Astrocyte (in vitro differentiated cells and primary cell): ENCODE results near the gene TMIGD2. TPM values are rescaled to one million over a fixed set of nuclear protein-coding genes. Genes with fewer than 3 reads are reported as not detected.

ENCODE experiments used
- total RNA-seq: library from RNA; stranded (reverse); gene quantifications from 2 replicates; pipeline ENCODE4 v1.2.1, GENCODE V29; 2021

The TMIGD2 gene
- total RNA-seq, 1 donor from 2014 or later: not detected

Other genes starting within 250 kb of the TMIGD2 start
- gene ZBTB7A, start 235.5 kb downstream of the TMIGD2 start, total RNA-seq: 24.3 and 26.9 TPM in 2 replicates
- 184 and 190 TPM in 2 replicates for gene MAP2K2, start 178.3 kb downstream of the TMIGD2 start, total RNA-seq
- gene CREB3L3, start 148.8 kb downstream of the TMIGD2 start, total RNA-seq: not detected in 2 replicates
- 26.0 and 29.2 TPM in 2 replicates for gene SIRT6, start 119.8 kb downstream of the TMIGD2 start, total RNA-seq
- 0.73 and 1.4 TPM in 2 replicates for gene ANKRD24, start 119.7 kb downstream of the TMIGD2 start, total RNA-seq
- 5.4 and 5.5 TPM in 2 replicates for gene EBI3, start 72.9 kb downstream of the TMIGD2 start, total RNA-seq
- gene YJU2, start 55.3 kb downstream of the TMIGD2 start, total RNA-seq: 12.5 and 14.0 TPM in 2 replicates
- 0.62 and 0.79 TPM in 2 replicates for gene SHD, start 23.1 kb downstream of the TMIGD2 start, total RNA-seq
- 15.0 and 15.1 TPM in 2 replicates for gene FSD1, start 2.2 kb upstream of the TMIGD2 start, total RNA-seq
- 1.8 and 5.3 TPM in 2 replicates for gene STAP2, start 36.4 kb upstream of the TMIGD2 start, total RNA-seq
- 10.3 and 14.7 TPM in 2 replicates for gene MPND, start 41.2 kb upstream of the TMIGD2 start, total RNA-seq
- gene SH3GL1, start 98.2 kb upstream of the TMIGD2 start, total RNA-seq: 101 and 102 TPM in 2 replicates
- 7.2 and 8.5 TPM in 2 replicates for gene CHAF1A, start 100.3 kb upstream of the TMIGD2 start, total RNA-seq
- 61.0 and 63.6 TPM in 2 replicates for gene UBXN6, start 155.4 kb upstream of the TMIGD2 start, total RNA-seq
- 78.9 and 79.8 TPM in 2 replicates for gene HDGFL2, start 169.9 kb upstream of the TMIGD2 start, total RNA-seq
- gene PLIN4, start 216.1 kb upstream of the TMIGD2 start, total RNA-seq: 0.05 TPM in 1 of 2 replicates, not detected in the other
- gene PLIN5, start 232.8 kb upstream of the TMIGD2 start, total RNA-seq: not detected in 2 replicates
- 0.14 and 0.19 TPM in 2 replicates for gene LRG1, start 237.6 kb upstream of the TMIGD2 start, total RNA-seq